ENCODE measurements around the gene SEMA3G.

- TF ChIP-seq, protein P1, sequence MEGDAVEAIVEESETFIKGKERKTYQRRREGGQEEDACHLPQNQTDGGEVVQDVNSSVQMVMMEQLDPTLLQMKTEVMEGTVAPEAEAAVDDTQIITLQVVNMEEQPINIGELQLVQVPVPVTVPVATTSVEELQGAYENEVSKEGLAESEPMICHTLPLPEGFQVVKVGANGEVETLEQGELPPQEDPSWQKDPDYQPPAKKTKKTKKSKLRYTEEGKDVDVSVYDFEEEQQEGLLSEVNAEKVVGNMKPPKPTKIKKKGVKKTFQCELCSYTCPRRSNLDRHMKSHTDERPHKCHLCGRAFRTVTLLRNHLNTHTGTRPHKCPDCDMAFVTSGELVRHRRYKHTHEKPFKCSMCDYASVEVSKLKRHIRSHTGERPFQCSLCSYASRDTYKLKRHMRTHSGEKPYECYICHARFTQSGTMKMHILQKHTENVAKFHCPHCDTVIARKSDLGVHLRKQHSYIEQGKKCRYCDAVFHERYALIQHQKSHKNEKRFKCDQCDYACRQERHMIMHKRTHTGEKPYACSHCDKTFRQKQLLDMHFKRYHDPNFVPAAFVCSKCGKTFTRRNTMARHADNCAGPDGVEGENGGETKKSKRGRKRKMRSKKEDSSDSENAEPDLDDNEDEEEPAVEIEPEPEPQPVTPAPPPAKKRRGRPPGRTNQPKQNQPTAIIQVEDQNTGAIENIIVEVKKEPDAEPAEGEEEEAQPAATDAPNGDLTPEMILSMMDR (IDR thresholded peaks at IDR 0.05) = no peak
- no peak for TF ChIP-seq POLR2AphosphoS5 (IDR thresholded peaks at IDR 0.05)
- no peak for TF ChIP-seq EP300 (IDR thresholded peaks at IDR 0.05)
These were observed 9.5 kb upstream of the SEMA3G start for GRCh38 chr3:52454250-52454937.

Data from gastroesophageal sphincter (tissue), 3 donors.